Spleen (tissue), 7 donors: Measurements from ENCODE around the gene ATP6V0C.

Source experiments
- CTCF ChIP-seq, 11 experiments: fragments of 200-600 bp in 7 of 11; fragments of 450-650 bp in 4 of 11; sonication (generic) in 4 of 11; IDR thresholded peaks in 8 of 11; conservative IDR thresholded peaks in 3 of 11; 1 replicate in 7 of 11; 2 replicates in 4 of 11; pipeline versions ENCODE4 v1.4.0 to v1.8.0; 2016 to 2021; ENCODE audit warnings: antibody characterized with exemption in 11 of 11, inconsistent platforms in 4 of 11, mild to moderate bottlenecking in 1 of 11
- POLR2A ChIP-seq, 3 donors: fragments of 450-650 bp; IDR thresholded peaks; one replicate each; pipeline ENCODE4 v1.5.1; 2017; ENCODE audit warnings: antibody characterized with exemption in 3 of 3, mild to moderate bottlenecking in 1 of 3
- POLR2AphosphoS5 ChIP-seq, 3 donors: sonication (generic); formaldehyde crosslinking; IDR thresholded peaks; one replicate each; pipeline ENCODE4 v1.5.1; 2017; ENCODE audit warnings: antibody characterized with exemption in 3 of 3
- donor health status: DM: no; HTN: no; CAD: no; lungs with moderate emphysema.
- donor health status: DM: no; HTN: no; CAD: no.
- donor health status: DM: no; HTN: no; CAD: no.

GRCh38 chr16:2471653-2472487 is 41.9 kb upstream of the ATP6V0C start:
- TF ChIP-seq POLR2AphosphoS5 (IDR thresholded peaks at IDR 0.05) (peak in 1 of 3 donors; percentile 36), CTCF (IDR thresholded peaks at IDR 0.05 in 8 of 11, conservative IDR thresholded peaks at IDR 0.05 in 3 of 11) (no peak), POLR2A (IDR thresholded peaks at IDR 0.05) (no peak)
